Measurements from ENCODE around the gene NOX5.

Gene NOX5

DNA sequence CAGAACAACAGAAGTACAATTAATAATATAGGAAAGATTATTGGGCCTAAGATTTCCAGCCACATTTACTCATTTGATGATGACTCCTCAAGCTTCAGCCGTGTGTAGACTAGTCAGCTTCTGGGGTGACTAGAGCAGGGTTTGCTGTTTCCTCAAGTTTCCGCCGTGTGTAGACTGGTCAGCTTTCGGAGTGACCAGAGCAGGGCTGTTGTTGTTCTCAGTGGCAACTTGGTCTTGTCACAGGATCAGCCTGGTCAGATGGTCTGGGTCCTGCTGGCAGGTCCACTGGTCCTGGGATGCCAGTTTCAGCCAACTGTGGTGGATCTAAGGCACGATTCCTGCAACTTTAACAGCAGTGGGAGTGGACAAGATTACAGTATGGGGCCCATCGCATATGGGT lies 21.8 kb upstream of the NOX5 start:
- FAIRE-seq = no peak

DNA sequence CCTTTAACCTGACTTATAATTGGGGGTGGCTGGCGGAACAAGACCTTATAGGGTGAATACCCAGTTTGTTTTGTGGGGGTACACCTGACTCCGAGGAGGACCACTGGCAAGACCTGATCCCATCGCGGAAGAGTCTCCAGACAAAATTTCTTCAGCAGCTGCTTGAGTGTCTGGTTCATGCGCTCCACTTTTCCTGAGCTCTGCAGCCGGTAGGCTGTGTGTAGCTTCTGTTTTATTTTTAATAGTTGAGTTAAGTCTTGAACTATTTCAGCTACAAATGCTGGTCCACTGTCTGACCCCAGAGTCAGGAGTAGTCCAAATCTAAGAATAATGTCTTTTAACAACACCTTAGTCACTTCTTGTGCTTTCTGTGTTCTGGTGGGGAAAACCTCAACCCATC lies 21.2 kb upstream of the NOX5 start:
- FAIRE-seq = no peak

DNA sequence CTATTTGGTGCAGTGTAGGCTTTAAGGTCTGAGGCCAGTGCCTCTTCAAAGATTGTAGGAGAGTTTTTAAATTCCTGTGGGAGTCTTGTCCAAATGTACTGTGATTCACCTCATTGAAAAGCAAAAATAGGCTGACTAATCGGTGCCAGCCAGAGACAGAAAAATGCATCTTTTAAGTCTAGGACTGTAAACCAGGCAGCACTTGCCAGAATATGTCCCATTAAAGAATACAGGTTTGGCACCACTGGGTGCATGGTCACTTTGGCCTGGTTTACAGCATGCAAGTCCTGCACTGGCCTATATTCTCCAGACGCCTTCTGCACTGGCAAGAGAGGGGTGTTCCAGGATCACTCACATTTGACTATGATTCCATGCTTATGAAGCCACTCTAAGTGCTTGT lies 20.3 kb upstream of the NOX5 start:
- no peak for FAIRE-seq

DNA sequence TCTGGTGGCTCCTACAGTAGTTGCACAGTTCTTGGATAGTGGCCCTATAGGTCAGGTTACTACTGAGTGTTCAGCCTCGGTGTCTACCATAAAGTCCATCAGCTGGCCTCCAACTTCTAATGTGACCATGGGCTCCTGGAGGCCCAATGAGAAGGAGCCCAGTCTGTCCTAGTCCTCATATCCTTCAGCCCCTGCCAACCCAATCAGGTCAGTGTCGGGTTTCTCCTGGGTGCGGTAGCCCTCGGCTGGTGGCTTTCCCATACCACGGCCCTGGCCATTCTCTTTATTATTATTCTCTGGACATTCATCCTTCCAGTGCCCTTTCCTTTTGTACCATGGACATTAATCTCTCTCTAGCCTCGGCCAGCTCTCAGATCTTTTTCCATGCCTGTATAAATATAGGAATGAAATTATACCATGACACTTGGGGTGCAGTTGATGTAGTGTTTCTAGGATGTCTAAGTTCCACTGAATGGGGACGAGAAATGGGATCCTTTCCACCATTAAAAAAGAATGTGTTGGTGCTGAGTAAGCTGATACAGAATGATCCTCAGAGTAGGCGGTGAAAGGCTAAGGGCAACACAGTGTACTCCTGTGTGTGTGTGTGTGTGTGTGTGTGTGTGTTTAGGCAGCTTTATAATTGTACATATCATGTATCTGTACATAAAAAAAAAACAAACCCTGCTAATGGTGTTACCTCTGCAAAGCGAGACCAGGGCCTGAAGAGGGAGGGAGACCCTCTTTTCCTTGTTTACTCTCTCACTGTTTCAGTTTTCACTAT lies 19.3 kb upstream of the NOX5 start:
- FAIRE-seq = no peak

DNA sequence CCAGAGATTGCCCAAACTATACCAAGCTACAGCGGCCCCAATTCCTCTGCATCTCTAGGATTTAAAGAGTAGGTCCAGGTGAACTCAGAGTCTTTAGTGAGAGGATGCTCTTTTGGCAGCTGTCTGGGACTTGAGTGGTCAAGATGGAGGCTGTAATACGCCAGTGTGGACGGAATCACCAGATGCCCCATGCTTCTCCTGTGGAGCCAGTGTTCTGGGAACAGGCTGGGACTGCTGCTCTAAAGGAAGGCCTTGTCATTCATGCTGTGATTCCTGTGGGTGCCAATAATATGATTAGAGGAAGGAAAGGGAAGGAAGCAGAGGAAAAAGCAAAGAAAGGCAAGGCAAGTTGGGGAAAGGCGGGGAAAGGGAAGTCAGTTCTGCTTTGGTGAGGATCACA lies 17.4 kb upstream of the NOX5 start:
- FAIRE-seq = no peak

DNA sequence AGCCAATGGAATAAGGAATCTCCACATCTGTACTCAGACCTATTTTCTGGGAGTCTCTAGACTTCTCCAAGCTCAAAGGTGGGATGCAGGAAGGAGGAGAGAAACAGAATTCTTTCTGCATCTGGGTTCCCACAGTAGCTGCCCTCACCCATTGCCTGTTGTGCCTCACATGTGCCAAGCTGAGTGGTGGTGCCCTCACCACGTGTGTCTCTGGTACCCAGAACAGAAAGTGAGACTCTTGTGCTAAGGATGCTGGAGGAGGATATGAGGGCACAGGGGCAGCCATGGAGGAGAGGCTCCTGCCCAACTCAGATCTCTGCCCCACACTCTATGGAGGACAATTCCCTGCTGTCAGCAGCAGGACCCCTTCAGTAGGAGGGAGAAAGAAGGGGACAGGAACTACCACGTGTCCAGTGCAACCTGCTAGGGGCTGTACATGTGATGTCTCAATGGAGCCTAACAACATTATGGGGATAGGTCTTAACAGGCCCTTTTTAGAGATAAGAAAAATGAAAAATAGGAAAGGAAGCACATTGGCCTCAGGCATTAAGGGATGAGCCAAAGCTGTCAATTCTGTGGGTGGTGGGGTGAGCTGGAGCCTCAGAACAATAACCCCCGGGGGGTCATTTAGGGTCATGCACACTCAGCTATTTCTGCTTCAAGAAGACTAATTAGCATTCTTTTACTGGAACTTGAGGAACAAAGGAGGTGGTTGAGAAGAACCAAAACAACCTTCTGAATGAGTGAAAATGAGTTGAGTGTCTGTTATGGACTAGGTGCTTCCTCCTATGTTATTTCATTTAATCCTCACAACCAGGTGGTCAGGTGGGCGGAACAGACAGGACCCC lies 16.3 kb upstream of the NOX5 start:
- no peak for FAIRE-seq

DNA sequence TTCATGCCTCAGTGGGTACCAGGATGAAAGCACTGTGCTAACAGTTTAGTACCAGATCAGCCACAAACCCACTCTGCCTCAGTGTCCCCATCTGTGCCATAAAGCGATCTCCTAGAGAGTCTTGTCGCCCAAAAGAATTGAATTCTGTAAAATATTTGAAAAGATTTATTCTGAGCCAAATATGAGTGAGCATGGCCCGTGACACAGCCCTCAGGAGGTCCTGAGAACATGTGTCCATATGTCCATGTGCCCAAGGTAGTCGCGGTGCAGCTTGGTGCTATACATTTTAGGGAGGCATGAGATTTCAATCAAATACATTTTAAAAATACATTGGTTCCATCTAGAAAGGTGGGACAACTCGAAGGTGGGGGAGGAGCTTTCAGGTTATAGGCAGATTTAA lies 15.4 kb upstream of the NOX5 start:
- no peak for FAIRE-seq

DNA sequence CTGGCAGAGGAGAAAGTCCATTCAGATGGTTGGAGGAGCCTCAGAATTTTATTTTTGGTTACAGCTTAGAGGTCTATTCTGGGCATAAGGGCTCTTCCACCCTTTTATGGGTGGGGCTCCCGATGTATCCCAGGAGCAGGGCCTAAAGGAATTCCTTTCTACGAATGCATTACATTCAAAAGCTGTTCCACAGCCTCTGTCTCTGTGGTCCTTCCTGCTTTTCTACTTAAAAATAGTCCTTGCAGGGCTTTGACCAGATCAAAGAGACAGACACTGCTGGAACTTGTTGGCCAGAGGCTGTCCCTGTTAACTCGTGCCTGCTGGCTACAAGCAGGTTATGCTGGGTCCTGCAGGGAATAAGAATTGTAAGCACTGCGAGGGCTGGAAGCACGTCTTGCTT lies 14.4 kb upstream of the NOX5 start:
- FAIRE-seq = no peak

DNA sequence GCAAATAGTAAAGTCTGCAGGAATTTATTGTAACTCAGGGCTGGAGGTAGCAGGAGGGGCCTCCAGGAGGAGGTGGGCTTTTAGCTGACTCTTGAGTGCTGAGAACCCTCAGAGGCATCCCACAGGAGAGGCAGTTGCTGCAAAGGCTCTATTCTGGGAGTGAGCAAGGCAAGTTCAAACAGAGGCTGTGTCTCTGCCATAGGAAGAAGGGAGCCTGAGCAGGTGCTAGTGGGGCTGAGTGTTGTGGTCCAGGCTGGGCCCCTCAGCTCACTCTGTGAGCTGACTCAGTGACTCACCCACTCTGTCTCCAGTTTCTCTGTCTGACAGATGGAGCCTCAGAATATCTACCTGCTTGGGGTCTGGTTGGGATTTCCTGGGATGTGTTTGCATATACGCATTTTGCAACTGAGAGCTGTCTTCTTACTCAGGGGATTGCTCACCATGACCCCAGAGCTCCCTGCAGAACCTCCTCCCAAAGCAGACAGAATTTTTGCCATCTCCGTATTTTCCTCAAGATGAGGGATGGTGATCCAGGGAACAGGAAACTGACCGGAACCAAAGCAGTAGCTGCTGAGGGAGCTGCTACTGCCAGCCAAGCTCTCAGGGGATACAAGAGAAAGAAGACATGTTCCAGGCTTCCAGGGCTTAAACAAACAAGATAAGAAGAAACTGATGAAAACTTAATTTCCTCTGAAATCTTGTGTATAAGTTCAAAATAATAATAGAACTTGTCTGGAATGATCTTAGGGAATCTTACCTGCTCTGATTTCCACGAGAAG lies 13.6 kb upstream of the NOX5 start:
- FAIRE-seq = no peak

DNA sequence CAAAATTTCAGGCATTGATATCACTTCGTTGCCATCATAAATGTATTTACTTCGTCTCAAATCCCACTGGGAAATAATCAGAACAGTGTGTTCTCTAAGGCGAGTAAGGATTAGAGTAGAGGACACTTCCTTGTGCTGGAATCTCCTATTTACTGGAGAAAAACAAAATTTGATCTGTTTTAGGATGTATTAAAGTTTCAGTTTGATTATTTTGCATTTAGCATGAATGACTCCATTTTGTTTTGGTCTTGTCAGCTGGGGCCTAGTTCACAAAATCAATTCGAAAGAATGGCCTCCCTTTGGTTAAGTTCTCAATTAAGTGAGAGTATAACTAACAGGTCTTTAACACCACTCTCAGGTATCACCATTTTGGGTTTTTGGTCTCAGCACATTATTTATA lies 11.7 kb upstream of the NOX5 start:
- no peak for FAIRE-seq

DNA sequence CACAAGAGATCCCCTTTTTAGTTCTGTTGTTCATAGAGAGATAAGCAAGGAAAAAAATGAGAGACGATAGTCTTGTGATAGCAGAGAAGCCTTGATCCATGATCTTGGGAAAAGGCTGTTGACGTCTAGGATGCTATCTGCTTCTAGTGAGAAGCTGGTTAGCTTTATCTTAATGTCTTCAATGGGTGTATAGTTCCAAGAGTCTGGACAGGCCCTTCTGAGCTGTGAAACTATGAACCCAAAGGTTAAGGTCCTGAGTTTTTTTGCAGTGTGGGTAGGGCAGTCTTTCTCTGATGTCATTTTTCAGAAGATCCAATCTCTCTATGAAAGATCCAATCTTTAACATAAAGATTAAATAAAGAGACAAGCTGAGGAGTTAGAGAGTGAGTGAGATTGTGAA lies 10.5 kb upstream of the NOX5 start:
- no peak for FAIRE-seq

DNA sequence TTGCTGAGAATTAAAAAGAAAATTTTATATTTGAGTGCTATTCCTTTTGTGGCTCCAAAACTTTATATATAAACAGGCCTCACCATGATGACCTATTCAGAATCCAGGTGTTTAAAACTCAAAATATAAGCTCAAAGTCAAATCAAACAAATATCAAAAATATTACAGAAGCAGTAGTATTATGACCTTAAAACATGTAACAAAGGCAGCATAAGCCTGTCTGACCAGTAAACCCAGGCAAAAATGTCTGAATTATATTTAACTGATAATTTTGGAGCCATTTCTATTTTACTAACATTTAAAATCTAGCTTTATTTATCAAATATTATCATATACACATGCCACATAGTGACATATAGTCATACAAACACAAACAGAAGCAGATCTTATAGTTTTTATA lies 6.4 kb upstream of the NOX5 start:
- no peak for FAIRE-seq

DNA sequence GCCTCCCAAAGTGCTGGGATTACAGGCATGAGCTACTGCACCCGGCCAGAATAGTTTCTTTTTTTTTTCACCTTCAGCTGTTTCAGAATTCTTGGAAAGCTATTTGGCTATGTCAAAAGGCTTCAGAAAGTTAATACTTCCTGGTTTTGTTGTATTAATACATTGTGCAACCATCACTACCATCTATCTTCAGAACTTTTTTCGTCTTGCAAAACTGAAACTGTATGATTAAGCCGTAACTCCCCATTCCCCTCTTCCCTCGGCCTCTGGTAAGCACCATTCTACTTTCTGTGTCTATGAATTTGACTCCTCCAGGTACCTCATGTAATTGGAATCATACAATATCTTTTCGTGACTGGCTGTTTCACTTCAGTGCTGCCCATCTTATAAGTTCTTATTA lies 5.2 kb upstream of the NOX5 start:
- no peak for FAIRE-seq

DNA sequence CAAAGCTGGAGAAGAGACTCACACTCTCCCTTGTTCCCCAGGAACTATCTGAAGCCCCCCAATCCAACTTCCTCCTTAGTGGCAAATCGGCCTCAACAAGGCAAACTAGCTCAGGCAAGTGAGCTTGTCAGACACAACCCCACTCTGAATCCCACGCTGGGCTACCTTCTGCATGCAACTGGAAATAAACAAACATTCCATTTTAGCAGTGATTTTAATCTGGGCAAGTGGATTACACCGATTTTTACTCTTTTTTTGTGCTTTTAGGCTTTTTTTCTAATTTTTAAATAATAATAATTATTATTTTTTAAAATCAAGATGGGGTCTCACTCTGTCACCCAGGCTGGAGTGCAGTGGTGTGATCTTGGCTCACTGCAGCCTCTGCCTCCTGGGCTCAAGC lies 2.9 kb upstream of the NOX5 start:
- FAIRE-seq = no peak

DNA sequence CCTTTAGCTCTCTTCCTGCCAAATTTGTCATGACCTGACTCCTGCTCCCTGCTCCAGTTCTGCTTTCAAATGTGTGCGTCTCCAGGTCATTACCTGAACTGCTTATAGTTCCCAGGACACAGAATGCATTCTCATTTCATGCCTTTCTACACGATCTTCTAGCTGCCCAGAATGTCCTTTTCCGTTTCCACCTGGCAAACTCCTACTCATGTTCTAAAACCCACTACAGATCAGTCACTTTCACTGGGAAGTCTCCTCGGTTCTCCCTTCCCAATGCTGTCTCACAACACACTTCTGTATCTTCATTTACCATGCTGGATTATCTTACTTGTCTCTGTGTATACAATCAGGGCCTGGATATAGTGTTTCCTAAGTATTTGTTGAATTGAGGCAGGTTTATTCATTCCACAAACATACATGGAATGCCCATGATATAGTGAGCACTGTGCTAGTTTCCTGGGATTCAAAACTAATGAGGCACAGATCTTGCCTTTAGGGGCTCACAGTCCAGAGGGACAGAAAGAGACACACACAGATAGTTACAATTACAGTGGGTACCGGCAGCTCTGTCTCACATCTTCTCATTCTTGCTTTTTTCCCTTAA lies 1.6 kb upstream of the NOX5 start:
- no peak for FAIRE-seq

DNA sequence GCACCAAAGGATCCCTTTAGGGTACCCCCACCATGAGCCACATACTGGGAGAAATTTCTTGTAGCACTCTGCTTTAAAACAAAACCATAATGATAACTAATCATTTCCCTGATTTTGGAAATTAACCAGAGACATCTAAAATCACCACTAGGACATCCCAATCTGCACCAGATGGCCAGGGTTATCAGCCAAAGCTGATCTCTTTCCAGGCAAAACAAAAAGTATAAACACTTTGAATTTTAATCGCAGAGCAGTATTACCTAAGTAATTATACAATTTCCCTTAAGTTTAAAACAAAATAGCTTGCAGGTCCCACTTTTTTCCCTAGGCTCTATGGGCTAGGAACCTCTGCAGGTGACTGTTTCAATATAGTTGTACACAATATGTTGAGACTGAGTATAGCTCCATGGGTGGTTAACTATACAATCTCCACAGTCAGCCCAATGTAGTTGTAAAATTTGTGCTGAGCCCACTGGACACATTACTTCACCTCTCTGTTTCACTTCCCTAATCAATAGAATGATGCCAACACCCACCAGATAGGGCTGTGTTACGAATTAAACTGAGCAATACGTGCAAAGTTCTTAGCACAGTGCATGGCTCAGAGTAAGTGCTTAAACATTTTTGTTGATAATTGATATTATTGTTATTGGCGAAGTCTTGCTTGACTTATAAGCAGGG lies 629 bp upstream of the NOX5 start:
- FAIRE-seq = no peak

DNA sequence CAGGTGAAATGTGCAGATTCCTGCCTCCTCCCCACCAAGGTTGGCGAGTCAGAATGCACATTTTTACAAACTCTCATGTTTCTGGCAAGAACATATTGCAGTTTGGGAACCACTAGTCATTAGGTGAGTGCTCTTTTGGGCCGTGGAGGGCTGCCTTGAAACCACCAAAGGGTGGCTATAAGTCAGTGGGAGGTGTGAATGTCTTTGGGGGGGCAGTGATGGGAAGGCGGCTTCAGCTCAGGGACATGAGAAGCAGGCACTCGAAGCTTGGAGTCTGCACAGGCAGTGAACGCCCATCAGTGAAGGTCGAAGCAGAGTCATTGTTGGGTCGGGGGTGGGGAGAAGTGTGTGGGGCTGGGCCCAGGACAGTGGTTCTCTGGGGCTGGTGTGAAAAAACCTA lies 1.1 kb downstream of the NOX5 start:
- FAIRE-seq = no peak

DNA sequence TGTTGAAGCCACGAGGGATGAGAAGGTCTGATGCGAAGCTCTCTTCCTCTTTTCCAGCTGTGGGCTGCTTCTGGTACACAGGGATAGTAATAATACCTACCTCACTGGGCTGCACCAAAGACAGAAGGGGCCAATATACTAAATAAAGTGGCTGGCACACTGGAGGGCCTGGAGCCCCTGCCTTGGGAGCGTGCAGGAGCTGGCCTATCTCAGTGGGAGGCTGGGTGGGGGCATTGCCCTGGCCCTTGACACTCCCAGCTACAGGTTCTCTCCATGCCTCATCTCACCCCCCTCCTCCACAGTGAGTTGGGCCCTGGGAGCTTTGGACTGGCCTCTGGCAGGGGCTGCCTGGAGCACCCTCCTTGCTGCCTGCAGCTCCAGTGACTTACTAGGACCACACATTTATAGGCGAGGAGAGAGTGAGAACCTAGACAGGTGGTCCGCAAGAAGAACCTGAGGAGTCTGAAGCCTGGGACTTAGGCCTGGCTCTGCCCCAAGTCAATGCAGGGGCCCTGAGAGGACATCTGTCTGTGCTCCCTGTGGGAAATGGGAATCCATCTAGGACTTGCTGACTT lies 1.6 kb downstream of the NOX5 start:
- FAIRE-seq = no peak

DNA sequence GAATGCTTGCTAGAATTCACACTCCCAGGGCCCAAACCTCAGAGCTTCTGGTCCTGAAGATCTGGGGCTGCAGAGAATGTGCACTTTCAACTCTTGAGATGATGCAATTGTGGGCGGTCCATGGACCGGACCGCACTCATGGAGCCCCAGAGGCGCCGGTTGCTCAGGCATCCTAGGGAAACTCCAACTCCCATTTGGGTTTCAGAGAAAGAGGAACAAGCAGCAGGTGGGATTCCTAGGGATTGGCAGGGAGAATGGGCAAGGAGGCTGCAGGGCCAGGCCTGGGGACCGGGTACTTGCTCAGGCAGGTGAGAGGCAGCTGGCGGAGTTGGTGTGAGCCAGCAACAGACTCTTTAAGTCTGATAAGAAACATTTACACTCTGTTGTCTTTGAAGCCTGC lies 3.5 kb downstream of the NOX5 start:
- FAIRE-seq = no peak

DNA sequence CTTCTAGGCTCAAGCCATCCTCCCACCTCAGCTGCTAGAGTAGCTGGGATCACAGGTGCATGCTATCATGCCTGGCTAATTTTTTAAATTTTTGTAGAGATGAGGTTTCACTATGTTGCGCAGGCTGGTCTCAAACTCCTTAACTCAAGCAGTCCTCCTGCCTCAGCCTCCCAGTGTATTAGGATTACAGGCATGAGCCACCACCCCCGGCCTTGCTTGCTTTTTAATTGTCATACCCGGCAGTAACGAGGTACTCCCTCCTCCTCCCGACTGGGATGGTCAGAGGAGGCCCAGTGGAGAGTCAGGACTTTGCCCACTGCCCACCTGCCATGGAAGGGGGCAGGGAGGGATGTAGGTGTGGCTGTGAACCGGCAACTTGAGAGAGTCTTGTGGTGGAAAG lies 4.5 kb downstream of the NOX5 start:
- FAIRE-seq = no peak

DNA sequence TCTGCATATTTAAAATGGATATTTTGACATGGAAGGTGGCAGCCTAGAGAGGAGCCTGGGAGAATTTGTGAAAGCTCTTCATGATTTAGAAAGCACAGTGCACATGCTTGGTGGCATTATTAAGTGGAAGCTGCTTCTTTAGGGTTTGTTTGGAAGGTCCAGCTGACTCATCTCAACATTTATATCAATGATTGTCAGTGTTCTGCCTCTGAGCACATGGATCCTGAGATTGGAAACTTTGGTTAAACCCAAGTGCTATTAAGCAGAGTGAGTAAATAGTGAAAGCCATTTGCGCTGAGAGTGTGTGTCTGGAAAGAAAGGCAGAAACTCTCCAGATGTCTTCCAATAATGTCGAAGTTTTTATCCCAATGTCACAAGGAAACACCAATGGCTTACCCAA lies 7.4 kb downstream of the NOX5 start:
- FAIRE-seq = no peak

DNA sequence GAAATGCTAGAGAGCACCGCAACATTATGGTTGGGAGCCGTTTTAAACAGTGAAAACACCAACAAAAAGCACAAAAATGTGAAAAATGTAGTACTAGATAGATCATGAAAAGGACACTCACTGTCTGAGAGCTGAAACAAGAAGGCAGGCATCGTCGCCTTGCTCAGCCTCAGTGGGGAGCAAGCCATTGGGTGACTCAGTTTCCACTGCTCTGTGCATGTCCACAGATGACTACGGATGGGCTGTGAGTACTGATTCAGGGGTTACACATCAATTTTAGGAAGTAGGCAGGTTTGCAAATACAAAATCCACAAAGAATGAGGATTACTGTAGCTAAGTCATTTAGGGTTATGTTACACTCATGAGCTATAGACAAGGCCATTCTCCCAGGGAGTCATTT lies 10.8 kb downstream of the NOX5 start:
- no peak for FAIRE-seq
